ENCODE results near the gene CHN1. TPM values are rescaled to one million over a fixed set of nuclear protein-coding genes. Genes with fewer than 3 reads are reported as not detected.

Gene CHN1
- total RNA-seq, 4 donors from 2014 or later = 0.66 to 4.7 (median 2.4) TPM

GRCh38 chr2:174981331-174981730 is 23.9 kb downstream of the CHN1 start:
- in situ Hi-C loops (cut with MboI; ENCODE audit: low sequenced_read_pairs in 4 of 4) = loop anchor here in 2 of 4 donors (10.0 kb wide), 2 partner anchors 207 to 237 kb away; no protein-coding TSS in a partner anchor
- TF ChIP-seq CTCF (IDR thresholded peaks at IDR 0.05 in 4 of 5, conservative IDR thresholded peaks at IDR 0.05 in 1 of 5) (no peak), POLR2A (IDR thresholded peaks at IDR 0.05) (no peak)

GRCh38 chr2:174979996-174980395 is 25.2 kb downstream of the CHN1 start:
- Histone ChIP-seq H3K9me3 (no peaks in the 10 kb centered on the region), H3K4me1 (no peaks in the 10 kb centered on the region), H3K27me3 (no peaks in the 10 kb centered on the region), H3K27ac (no peak overlapping the region), H3K4me3 (no peak overlapping the region), H3K36me3 (no peaks in the 10 kb centered on the region)
- in situ Hi-C loops (cut with MboI; ENCODE audit: low sequenced_read_pairs in 4 of 4) = loop anchor here in 2 of 4 donors (10.0 kb wide), 2 partner anchors 205 to 235 kb away; no protein-coding TSS in a partner anchor
- intact Hi-C loops (cut with DNase I; ENCODE audit: low total_unique reads) = no loop called here
- no peak for TF ChIP-seq POLR2A (IDR thresholded peaks at IDR 0.05)
- no peak for TF ChIP-seq CTCF (IDR thresholded peaks at IDR 0.05 in 4 of 5, conservative IDR thresholded peaks at IDR 0.05 in 1 of 5)
- ATAC-seq = no peak
- no peak for DNase-seq

More at GRCh38 chr2:174981331-174981730, 23.9 kb downstream of the CHN1 start:
- Histone ChIP-seq H3K27me3 (no peaks in the 10 kb centered on the region), H3K4me1 (no peaks in the 10 kb centered on the region), H3K36me3 (no peaks in the 10 kb centered on the region), H3K4me3 (no peak overlapping the region), H3K9me3 (no peaks in the 10 kb centered on the region), H3K27ac (no peak overlapping the region)
- no peak for ATAC-seq
- intact Hi-C loops (cut with DNase I; ENCODE audit: low total_unique reads) = no loop called here
- no peak for DNase-seq

DNA sequence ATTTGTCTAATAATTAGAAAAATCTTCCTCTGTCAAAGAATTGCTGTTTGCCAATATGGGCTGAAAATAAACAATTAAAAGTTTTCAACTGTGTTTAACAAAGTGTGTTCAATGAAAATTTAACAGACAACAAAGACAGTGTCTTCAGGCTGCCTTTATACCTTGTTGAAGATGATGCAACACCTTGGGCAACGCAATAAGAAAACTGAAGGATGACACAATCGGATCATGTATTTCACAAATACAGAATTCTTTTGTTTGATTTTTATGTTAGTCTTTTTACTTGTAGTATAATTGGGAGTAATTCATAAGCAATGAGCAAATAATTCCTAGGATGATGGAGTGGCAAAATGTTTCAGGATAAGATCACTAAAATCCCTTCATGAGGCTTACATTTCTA is 27.8 kb downstream of the CHN1 start:
- in situ Hi-C loops (cut with MboI; ENCODE audit: low sequenced_read_pairs in 4 of 4) = no loop called here
- H3K4me1 ChIP-seq = no peaks in the 10 kb centered on the region
- no peak for ATAC-seq
- TF ChIP-seq POLR2A (IDR thresholded peaks at IDR 0.05) = no peak
- no peak for TF ChIP-seq CTCF (IDR thresholded peaks at IDR 0.05 in 4 of 5, conservative IDR thresholded peaks at IDR 0.05 in 1 of 5)
- no peaks in the 10 kb centered on the region for H3K36me3 ChIP-seq
- H3K9me3 ChIP-seq = no peaks in the 10 kb centered on the region
- H3K27ac ChIP-seq = no peak overlapping the region
- intact Hi-C loops (cut with DNase I; ENCODE audit: low total_unique reads) = no loop called here
- DNase-seq = no peak
- no peaks in the 10 kb centered on the region for H3K27me3 ChIP-seq
- H3K4me3 ChIP-seq = no peak overlapping the region

GRCh38 chr2:174974131-174974530 is 31.1 kb downstream of the CHN1 start:
- TF ChIP-seq POLR2A (IDR thresholded peaks at IDR 0.05) (no peak), CTCF (IDR thresholded peaks at IDR 0.05 in 4 of 5, conservative IDR thresholded peaks at IDR 0.05 in 1 of 5) (no peak)
- ATAC-seq = no peak
- DNase-seq = no peak
- no peaks in the 10 kb centered on the region for H3K4me1 ChIP-seq
- in situ Hi-C loops (cut with MboI; ENCODE audit: low sequenced_read_pairs in 4 of 4) = no loop called here
- no peaks in the 10 kb centered on the region for H3K27me3 ChIP-seq
- intact Hi-C loops (cut with DNase I; ENCODE audit: low total_unique reads) = no loop called here
- no peak overlapping the region for H3K4me3 ChIP-seq
- no peak overlapping the region for H3K27ac ChIP-seq
- no peaks in the 10 kb centered on the region for H3K9me3 ChIP-seq
- H3K36me3 ChIP-seq = no peaks in the 10 kb centered on the region

GRCh38 chr2:174972924-174973323 is 32.3 kb downstream of the CHN1 start:
- H3K27me3 ChIP-seq = no peaks in the 10 kb centered on the region
- intact Hi-C loops (cut with DNase I; ENCODE audit: low total_unique reads) = no loop called here
- H3K9me3 ChIP-seq = no peaks in the 10 kb centered on the region
- ATAC-seq = no peak
- TF ChIP-seq POLR2A (IDR thresholded peaks at IDR 0.05) = no peak
- TF ChIP-seq CTCF (IDR thresholded peaks at IDR 0.05 in 4 of 5, conservative IDR thresholded peaks at IDR 0.05 in 1 of 5) = no peak
- DNase-seq = no peak
- no peaks in the 10 kb centered on the region for H3K4me1 ChIP-seq
- no peak overlapping the region for H3K27ac ChIP-seq
- in situ Hi-C loops (cut with MboI; ENCODE audit: low sequenced_read_pairs in 4 of 4) = no loop called here
- no peak overlapping the region for H3K4me3 ChIP-seq
- no peaks in the 10 kb centered on the region for H3K36me3 ChIP-seq

Data from gastrocnemius medialis (tissue), 4 donors.